OCI-LY1 (cell line): ENCODE measurements around the gene GPATCH8.

Source experiments
- H2AFZ ChIP-seq: fragments of 200-600 bp; sonication (generic), shearing (Covaris generic); 2 replicates; pipeline ENCODE4 v1.6.0; 2014; ENCODE audit warnings: antibody characterized with exemption, mild to moderate bottlenecking, low read length
- H3F3A ChIP-seq: fragments of 200-600 bp; sonication (generic), shearing (Covaris generic); 2 replicates; pipeline ENCODE4 v1.6.0; 2014; ENCODE audit warnings: mild to moderate bottlenecking, antibody characterized with exemption, low read length, moderate library complexity; ENCODE audit not compliant: insufficient read depth
- H3K27ac ChIP-seq: fragments of 200-600 bp; sonication (generic); 2 replicates; pipeline ENCODE4 v1.5.1; 2014; ENCODE audit warnings: low read length, mixed run types, mild to moderate bottlenecking, low read depth; ENCODE audit not compliant: poor library complexity, severe bottlenecking
- H3K27me3 ChIP-seq: fragments of 200-600 bp; sonication (generic); 2 replicates; pipeline ENCODE4 v1.6.0; 2014; ENCODE audit warnings: antibody characterized with exemption, mild to moderate bottlenecking, low read length, moderate library complexity; ENCODE audit not compliant: insufficient read depth
- H3K36me3 ChIP-seq: fragments of 200-600 bp; sonication (generic); 2 replicates; pipeline ENCODE4 v1.6.1; 2014; ENCODE audit warnings: mild to moderate bottlenecking, antibody characterized with exemption, low read length, moderate library complexity, mixed read lengths; ENCODE audit not compliant: insufficient read depth
- H3K4me1 ChIP-seq: fragments of 200-600 bp; sonication (generic); 2 replicates; pipeline ENCODE4 v1.5.1; 2014; ENCODE audit warnings: mild to moderate bottlenecking, low read length, moderate library complexity; ENCODE audit not compliant: insufficient read depth, severe bottlenecking
- H3K4me2 ChIP-seq: fragments of 200-600 bp; sonication (generic), shearing (Covaris generic); 2 replicates; pipeline ENCODE4 v1.6.1; 2014; ENCODE audit warnings: low read length
- H3K4me3 ChIP-seq: fragments of 200-600 bp; sonication (generic); 2 replicates; pipeline ENCODE4 v1.5.1; 2014; ENCODE audit warnings: low read length, low read depth, mild to moderate bottlenecking, mixed read lengths; ENCODE audit not compliant: poor library complexity, severe bottlenecking
- H3K79me2 ChIP-seq: fragments of 200-600 bp; shearing (Covaris generic); 2 replicates; pipeline ENCODE4 v1.6.1; 2016; ENCODE audit warnings: mixed run types, low read length, mixed read lengths; ENCODE audit not compliant: insufficient read depth
- H3K9ac ChIP-seq: fragments of 200-600 bp; sonication (generic), shearing (Covaris generic); 2 replicates; pipeline ENCODE4 v1.6.1; 2014; ENCODE audit warnings: mild to moderate bottlenecking, low read length, mixed read lengths
- H3K9me2 ChIP-seq: fragments of 200-600 bp; sonication (generic), shearing (Covaris generic); 2 replicates; pipeline ENCODE4 v1.6.1; 2014; ENCODE audit warnings: low read depth, mild to moderate bottlenecking, low read length, mixed read lengths
- H3K9me3 ChIP-seq: fragments of 200-600 bp; shearing (Covaris generic); 2 replicates; pipeline ENCODE4 v1.6.1; 2014; ENCODE audit warnings: low read length, mixed read lengths
- H4K20me1 ChIP-seq: fragments of 200-600 bp; sonication (generic), shearing (Covaris generic); 2 replicates; pipeline ENCODE4 v1.6.0; 2016; ENCODE audit warnings: mild to moderate bottlenecking, low read length; ENCODE audit not compliant: insufficient read depth
- CTCF ChIP-seq: fragments of 200-600 bp; sonication (generic), shearing (Covaris generic); IDR thresholded peaks from 2 replicates; pipeline ENCODE4 v1.5.1; 2017; ENCODE audit warnings: mild to moderate bottlenecking, antibody characterized with exemption, low read length, moderate library complexity, mixed read lengths
- EZH2 ChIP-seq: fragments of 200-600 bp; sonication (generic), shearing (Covaris generic); IDR thresholded peaks from 2 replicates; pipeline ENCODE4 v1.8.0; 2017; ENCODE audit warnings: borderline replicate concordance, mixed run types, mild to moderate bottlenecking, antibody characterized with exemption, low read length, moderate library complexity, mixed read lengths

GPATCH8 gene

GRCh38 chr17:44451832-44452231 is 51.4 kb downstream of the GPATCH8 start:
- no peak overlapping the region for H3K4me3 ChIP-seq
- no peaks in the 10 kb centered on the region for H4K20me1 ChIP-seq
- H3K9me3 ChIP-seq: no peaks in the 10 kb centered on the region
- no peak overlapping the region for H3K4me2 ChIP-seq
- no peaks in the 10 kb centered on the region for H3K27me3 ChIP-seq
- H3K79me2 ChIP-seq: no peaks in the 10 kb centered on the region
- H3K27ac ChIP-seq: no peak overlapping the region
- peaks cover 7% of the 10 kb centered on the region for H3K4me1 ChIP-seq
- TF ChIP-seq EZH2: no peak
- TF ChIP-seq CTCF: no peak
- H3F3A ChIP-seq: no peaks in the 10 kb centered on the region
- no peaks in the 10 kb centered on the region for H3K9me2 ChIP-seq
- H3K36me3 ChIP-seq: peaks cover 4% of the 10 kb centered on the region
- no peak overlapping the region for H2AFZ ChIP-seq
- no peak overlapping the region for H3K9ac ChIP-seq

GRCh38 chr17:44451016-44451627 is 52.1 kb downstream of the GPATCH8 start:
- Histone ChIP-seq H4K20me1 (no peaks in the 10 kb centered on the region), H3F3A (no peaks in the 10 kb centered on the region), H3K9ac (no peak overlapping the region), H3K4me1 (peaks cover 7% of the 10 kb centered on the region), H3K9me2 (no peaks in the 10 kb centered on the region), H3K4me3 (no peak overlapping the region), H3K4me2 (no peak overlapping the region), H3K79me2 (no peaks in the 10 kb centered on the region), H3K36me3 (peaks cover 4% of the 10 kb centered on the region), H3K27me3 (no peaks in the 10 kb centered on the region), H3K9me3 (no peaks in the 10 kb centered on the region), H2AFZ (no peak overlapping the region), H3K27ac (no peak overlapping the region)
- TF ChIP-seq CTCF (no peak), EZH2 (no peak)

DNA sequence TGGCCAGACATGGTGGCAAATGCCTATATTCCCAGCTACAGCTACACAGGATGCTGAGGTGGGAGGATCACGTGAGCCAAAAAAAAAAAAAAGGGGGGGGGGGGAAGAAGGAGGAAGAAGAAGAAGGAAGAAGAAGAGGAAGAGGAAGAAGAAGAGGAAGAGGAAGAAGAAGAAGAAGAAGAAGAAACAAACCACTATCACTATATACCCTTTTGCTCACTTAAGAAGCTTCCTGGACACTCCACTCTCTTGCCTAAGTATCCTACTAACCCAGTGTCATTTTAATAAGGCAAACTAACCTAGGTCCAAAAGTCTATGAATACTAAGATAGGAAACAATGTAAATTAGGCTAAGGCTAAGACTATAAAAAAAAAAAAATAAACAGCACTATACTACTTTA is 54.8 kb downstream of the GPATCH8 start:
- no peaks in the 10 kb centered on the region for H3K27me3 ChIP-seq
- H4K20me1 ChIP-seq: no peaks in the 10 kb centered on the region
- no peak overlapping the region for H3K4me2 ChIP-seq
- H3K4me3 ChIP-seq: no peak overlapping the region
- no peak overlapping the region for H3K27ac ChIP-seq
- no peaks in the 10 kb centered on the region for H3K9me3 ChIP-seq
- no peak overlapping the region for H3K9ac ChIP-seq
- H3K79me2 ChIP-seq: peaks cover 4% of the 10 kb centered on the region; the same call in 1 of the 2 replicates
- no peaks in the 10 kb centered on the region for H3K9me2 ChIP-seq
- no peaks in the 10 kb centered on the region for H3K36me3 ChIP-seq
- no peaks in the 10 kb centered on the region for H3F3A ChIP-seq
- TF ChIP-seq CTCF: no peak
- no peak for TF ChIP-seq EZH2
- H2AFZ ChIP-seq: no peak overlapping the region
- peaks cover 7% of the 10 kb centered on the region for H3K4me1 ChIP-seq
